Eye (tissue), 1 donor: ENCODE measurements around the gene GET4.

Experiments used
- DNase-seq: peaks from one replicate; pipeline ENCODE4 v3.0.0-alpha.2; 2015

The GET4 gene

GRCh38 chr7:876077-876971 lies at the start of gene GET4:
Gene GET4 (plus strand): TSS chr7:876554. CDS start chr7:876646, 92 bp downstream.
- peak; percentile 97 for DNase-seq

GRCh38 chr7:828793-829561 lies 47.4 kb upstream of the GET4 start:
- no peak for DNase-seq

- no peak for DNase-seq
These were observed 46.3 kb upstream of the GET4 start for GRCh38 chr7:830069-830468.

- peak; percentile 43 for DNase-seq
These were observed 44.7 kb upstream of the GET4 start for GRCh38 chr7:831596-832166.

- DNase-seq, result peak; percentile 40
These were observed 44.0 kb upstream of the GET4 start, which contains the start of gene SUN1 for GRCh38 chr7:832167-832967. Gene SUN1 (plus strand): TSS chr7:832476. CDS start chr7:832525, 49 bp downstream.

GRCh38 chr7:832968-833424 lies 43.4 kb upstream of the GET4 start:
- no peak for DNase-seq

GRCh38 chr7:833601-834258 lies 42.6 kb upstream of the GET4 start:
- DNase-seq, result no peak

GRCh38 chr7:834277-834676 lies 42.1 kb upstream of the GET4 start:
- no peak for DNase-seq

- no peak for DNase-seq
These were observed 41.3 kb upstream of the GET4 start for GRCh38 chr7:835021-835420.

- peak; percentile 74 for DNase-seq
These were observed 40.6 kb upstream of the GET4 start for GRCh38 chr7:835485-836401.

GRCh38 chr7:836429-836828 lies 39.9 kb upstream of the GET4 start:
- no peak for DNase-seq

GRCh38 chr7:837001-837400 lies 39.4 kb upstream of the GET4 start:
- no peak for DNase-seq

GRCh38 chr7:840001-840600 lies 36.3 kb upstream of the GET4 start:
- no peak for DNase-seq

GRCh38 chr7:841943-842342 lies 34.4 kb upstream of the GET4 start:
- no peak for DNase-seq

- no peak for DNase-seq
These were observed 33.8 kb upstream of the GET4 start for GRCh38 chr7:842431-843031.

GRCh38 chr7:843230-843629 lies 33.1 kb upstream of the GET4 start:
- DNase-seq, result no peak

GRCh38 chr7:844043-844442 lies 32.3 kb upstream of the GET4 start:
- DNase-seq, result no peak

GRCh38 chr7:844514-844913 lies 31.8 kb upstream of the GET4 start:
- no peak for DNase-seq

- no peak for DNase-seq
These were observed 31.3 kb upstream of the GET4 start for GRCh38 chr7:845091-845490.

- DNase-seq, result no peak
These were observed 30.6 kb upstream of the GET4 start for GRCh38 chr7:845731-846130.
